ENCODE measurements around the gene M6PR. TPM values are rescaled to one million over a fixed set of nuclear protein-coding genes. Genes with fewer than 3 reads are reported as not detected.

M6PR gene
- total and polyA plus RNA-seq, 2 of the 8 experiments (the other 6 are each of a cell fraction or from before 2014, with no cell fraction given) = 106 to 122 TPM

- TF ChIP-seq EZH2 (IDR thresholded peaks at IDR 0.05; ENCODE audit: low read depth, low read length, severe bottlenecking) (no peak), SP2 (IDR thresholded peaks at IDR 0.05; ENCODE audit: low read length) (no peak), FOSL1 (IDR thresholded peaks at IDR 0.05; ENCODE audit: insufficient read depth, low read depth, low read length) (no peak)
Observed at GRCh38 chr12:8917031-8917430, 32.4 kb downstream of the M6PR start (continued).

All from H1 (cell line).